HCEC 1CT (cell line): Measurements from ENCODE around the gene METTL14.

ENCODE experiments used
- DNase-seq: peaks from one replicate; pipeline ENCODE4 v3.0.0-alpha.2; 2017

The METTL14 gene

DNA sequence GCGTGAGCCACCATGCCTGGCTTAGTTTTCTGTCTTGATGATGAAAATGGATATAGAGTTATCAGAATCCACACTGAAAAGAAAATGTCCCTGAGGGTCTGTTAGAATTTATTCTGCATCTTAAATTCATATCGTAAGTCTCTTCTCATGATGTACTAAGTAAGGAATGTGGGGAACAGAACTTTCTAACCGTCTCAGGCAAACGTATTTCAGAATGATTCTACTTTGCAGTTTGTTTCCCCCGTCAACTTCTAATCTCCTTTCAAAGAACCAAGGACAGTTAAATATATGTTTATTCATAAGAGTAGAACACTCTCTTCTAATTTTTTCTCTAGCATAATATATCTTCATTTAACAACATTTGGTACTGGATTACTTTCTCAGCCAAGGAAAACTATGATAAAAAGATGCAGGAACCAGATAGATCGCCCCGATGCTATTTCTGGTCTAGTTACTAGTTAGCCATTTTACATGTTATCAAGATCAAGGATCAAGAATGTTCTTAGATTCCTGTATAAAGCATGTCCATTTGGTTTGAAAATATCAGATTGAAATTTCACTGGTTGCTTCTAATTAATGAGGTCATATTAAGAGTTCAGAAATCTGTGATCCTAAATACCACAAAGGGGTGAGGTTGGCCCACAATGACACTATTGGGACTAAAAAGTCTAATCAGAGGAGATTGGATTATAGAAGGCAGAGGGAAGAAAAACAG, 49.5 kb downstream of the METTL14 start:
- DNase-seq: no peak

GRCh38 chr4:118736900-118737299, 51.7 kb downstream of the METTL14 start:
- DNase-seq: no peak

GRCh38 chr4:118738090-118738489, 52.9 kb downstream of the METTL14 start:
- no peak for DNase-seq

DNA sequence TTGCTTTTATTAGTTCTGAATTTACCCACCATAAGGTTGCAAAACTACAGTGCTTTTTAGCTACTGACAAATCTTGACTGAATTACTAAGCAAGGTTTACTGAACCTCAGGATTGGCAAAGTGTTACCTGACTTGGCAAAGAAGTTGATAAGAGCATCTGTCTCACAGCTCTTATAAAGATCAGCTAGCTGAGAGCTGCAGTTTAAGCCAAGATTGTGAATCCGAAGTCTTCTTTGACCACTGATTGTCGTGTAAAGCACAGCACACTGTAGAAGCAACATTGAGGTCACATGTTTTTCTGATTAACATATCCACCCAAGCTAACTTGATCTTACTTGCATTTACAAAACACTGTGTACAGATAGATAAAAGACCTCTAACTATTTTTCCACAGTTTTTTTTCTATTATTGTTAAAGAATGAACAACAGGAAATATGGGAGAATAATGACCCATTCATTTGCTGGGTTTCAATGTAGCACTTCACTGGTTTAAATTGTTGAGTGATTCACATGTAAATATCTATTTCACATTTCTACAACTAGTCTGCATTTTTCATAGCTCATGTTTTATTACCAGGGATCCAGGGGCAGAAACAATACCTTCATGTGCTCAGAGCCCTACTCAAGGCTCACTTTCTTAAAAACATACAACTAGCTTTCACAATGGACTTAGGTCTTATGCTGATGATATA, 54.0 kb downstream of the METTL14 start:
- no peak for DNase-seq

DNA sequence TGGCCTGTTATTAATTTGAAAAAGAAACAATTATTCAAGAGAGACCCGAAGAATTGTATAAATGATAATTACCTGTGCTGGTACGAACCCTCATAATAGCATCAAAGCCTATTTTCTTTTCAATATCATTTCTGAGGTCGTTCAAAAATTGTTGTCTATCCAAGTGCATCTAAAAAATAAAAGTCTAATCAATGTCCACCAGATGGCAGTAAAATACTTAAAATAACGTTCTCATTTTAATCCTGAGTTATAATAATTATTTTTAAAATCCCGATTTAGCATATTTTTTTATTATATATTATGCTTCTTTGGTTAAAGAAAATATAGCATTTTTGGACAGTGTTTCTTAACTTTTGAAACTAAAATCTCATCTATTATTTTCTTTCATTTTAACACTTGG, 55.7 kb downstream of the METTL14 start:
- DNase-seq: no peak

- DNase-seq: peak; percentile 30
Measured at GRCh38 chr4:118741301-118741855, 56.2 kb downstream of the METTL14 start.

GRCh38 chr4:118742050-118742449, 56.9 kb downstream of the METTL14 start:
- no peak for DNase-seq

DNA sequence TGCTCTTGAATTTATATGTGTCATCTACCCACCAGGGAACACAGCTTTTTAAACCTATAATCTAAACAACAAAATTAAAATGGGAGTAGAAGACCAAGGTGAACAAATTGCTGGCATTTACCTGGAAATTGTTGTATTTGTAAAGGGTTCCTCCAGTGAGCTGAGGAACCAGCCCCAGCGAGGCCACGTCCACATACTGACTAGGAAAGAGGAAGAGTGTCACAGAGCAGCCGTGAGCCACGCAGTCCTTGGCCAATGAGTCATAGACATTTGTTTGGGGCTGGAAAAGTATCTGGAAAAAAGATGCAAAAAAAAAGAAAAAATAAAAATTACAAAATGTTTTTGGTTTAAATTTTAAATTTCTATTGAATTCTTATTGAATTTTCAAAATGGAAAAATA, 58.7 kb downstream of the METTL14 start:
- DNase-seq: no peak

DNA sequence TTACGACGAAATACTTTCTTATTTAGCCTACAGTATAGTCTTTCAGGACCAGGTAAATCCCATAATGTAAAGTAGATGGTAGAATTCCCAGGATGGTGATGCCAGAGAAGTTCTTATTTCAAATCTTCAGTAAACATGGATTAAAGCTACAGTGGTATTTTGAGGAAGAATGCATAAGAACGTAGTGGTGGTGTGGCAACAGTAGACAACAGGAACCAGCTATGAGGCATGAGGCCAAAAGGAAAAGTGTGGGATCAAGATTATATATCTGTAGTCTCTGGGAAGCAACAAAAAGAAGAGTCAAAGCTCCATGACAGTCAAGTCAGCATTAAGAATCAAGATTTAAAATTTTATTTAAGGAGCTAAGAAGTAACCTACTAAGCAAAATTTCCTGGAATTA, 60.2 kb downstream of the METTL14 start:
- no peak for DNase-seq

GRCh38 chr4:118746251-118746919, 61.2 kb downstream of the METTL14 start:
- DNase-seq: no peak

GRCh38 chr4:118749347-118749988, 64.3 kb downstream of the METTL14 start:
- no peak for DNase-seq

DNA sequence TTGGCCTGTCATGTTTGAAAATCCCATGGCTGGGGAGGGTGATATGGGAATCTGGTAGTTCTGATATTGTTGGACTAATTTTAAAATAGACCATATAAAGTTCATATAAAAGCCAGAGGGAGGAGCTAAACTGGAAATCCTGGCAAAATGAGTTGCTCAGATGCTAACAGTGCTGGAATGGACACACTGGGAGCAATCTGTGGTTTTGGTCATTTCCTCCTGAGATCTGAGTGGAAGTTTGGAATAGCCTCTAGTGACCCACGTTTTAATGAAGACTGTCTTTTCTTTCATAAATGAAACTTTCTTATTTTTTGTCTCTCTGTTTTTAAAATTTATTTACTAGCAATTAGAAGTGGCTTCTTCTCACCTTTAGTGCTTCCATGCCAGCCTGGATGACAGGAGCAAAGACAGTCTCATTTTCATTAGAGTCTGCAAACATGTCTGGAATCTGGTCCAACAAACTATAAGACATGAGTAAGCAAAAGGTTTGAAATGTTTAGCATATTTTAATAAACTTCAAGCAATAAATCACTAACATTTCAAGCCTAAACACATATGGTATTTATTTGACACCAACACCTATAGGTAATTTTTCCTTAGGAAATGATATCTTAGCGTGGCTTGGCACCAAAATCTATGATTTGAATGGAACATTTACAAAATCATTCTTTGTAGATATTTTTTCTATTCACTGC, 66.6 kb downstream of the METTL14 start:
- peak; percentile 19 for DNase-seq

GRCh38 chr4:118752551-118752950, 67.4 kb downstream of the METTL14 start:
- DNase-seq: no peak

DNA sequence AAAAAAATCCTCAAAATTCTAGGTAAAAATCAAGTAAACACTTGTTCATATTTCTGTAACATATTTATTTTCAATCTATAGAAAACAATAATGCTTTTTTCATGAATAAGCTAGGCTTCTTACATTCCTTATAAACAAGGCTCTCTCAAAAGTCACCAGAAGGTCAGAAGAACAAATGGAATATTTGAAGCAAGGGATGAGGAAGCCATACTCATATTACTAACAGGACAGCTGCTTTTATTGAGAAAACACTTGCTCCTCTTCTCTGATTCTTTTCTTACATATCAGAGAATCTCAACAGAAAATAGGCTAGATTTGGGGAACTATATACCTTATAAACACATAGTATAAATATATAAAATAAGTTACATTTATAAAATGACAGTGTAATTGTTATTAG, 67.9 kb downstream of the METTL14 start:
- DNase-seq: no peak

DNA sequence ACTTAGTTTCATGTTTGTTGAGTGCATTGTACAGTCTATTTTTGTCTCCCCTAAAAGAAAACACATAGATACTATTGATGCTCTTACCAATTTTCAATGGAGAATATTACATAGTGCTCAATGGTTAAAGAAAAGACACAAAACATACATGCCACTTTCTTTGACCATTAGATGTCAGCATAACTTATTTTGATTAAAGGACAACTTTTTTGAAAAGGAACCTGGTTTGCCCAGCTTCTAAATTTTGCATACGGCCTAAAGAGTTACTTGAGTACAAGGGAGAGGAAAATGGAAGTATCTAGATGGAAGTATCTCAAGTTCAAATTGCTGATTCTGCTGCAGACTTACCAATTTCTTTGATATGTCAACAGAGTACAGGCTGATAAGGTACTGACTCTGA, 68.5 kb downstream of the METTL14 start:
- DNase-seq: no peak

DNA sequence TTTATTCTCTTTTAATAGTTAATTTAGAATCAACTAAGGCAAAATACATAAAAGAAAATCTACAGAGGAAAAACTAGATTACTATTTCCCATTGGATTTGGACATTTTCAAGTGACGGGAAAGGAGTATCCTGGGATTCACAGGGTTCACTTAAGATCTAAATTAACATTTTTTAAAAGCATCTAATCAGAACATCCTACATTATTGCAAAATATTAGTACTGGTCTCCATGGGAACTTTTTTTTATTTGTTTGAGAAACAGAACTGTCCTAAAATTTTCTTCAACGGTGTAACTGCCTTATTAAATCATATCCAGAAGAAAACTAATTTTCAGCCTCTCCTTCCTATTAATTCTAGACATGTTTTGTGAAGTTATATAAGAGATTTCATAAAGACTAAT, 69.7 kb downstream of the METTL14 start:
- DNase-seq: no peak

DNA sequence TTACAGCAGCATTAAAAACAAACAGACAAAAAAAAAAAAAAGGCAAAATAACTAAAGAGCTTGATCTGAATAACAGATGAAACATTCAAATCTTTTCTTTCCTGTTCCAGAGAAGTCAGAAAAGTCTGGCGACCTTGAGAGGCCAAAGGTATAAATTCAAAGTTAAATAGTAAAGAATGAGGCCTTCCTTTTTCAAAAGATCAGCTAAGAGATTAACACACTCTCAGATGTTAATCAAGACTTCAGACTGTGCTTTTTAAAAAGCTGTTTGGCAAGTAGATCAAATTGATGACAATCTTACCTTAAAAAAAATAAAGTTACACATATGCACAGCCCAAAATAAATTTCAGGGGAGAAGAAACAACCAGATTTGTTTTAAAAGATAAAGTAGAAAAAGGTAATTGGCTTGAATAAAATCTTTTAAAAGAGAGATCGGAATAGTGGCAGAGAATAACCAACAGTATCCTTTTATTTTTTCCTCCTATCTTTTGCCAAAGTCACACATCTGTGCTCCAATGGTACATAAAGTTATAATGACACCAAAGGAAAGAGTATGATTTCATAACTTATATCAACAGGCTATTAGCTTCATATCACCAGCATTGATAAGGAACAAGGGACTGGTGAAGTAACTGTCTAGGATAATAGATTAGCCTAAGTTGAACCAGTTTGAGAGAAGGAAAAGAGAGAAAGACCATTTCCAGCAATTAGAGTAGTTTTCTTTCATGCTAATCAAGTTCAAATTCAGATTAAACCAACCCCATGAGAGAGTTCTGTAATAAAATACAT, 70.4 kb downstream of the METTL14 start:
- no peak for DNase-seq

GRCh38 chr4:118756429-118756828, 71.2 kb downstream of the METTL14 start:
- no peak for DNase-seq

DNA sequence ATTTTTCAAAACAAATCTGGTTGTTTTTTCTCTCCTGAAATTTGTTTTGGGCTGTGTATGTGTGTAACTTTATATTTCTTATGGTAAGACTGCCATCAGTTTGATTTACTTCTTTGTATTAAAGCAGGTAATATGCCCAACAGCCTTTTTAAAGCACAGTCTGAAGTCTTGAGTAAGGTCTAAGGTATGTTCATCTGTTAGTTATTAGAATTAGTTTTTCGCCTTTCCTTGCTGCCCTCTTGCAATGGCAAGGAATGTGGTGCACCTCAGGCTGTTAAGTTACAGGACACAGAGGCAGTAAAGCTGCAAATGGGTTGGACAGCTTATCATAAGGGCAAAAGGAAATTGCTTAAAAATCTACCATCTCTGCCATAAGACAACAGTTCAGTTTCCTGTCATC, 71.8 kb downstream of the METTL14 start:
- DNase-seq: no peak

- peak; percentile 41 for DNase-seq
Measured at GRCh38 chr4:118757761-118758251, 72.6 kb downstream of the METTL14 start.

GRCh38 chr4:118758293-118758692, 73.1 kb downstream of the METTL14 start:
- peak; percentile 42 for DNase-seq

DNA sequence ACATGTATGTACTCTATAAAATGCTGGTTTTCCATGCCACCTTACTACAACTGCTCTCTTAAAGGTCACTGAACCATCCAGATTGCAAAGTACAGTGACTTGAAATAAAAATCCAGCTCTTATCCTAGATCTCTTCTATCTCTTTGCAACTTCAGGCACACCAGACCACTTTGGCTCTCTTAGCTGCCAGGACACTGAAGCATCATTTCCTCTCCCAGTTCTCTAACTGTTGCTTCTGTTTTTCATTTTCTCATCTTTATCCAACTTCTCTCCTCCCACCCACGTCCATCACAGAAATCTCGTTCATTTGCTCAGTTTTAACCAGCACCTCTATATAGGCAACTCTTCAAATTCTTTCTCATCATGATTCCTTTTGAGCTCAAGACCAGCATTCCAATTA, 74.3 kb downstream of the METTL14 start:
- no peak for DNase-seq
